ENCODE data around the gene ADGB. TPM values are rescaled to one million over a fixed set of nuclear protein-coding genes. Genes with fewer than 3 reads are reported as not detected.

ADGB gene
- total and polyA plus RNA-seq, 2 donors (not counting 1 experiment from before 2014, with no cell fraction given) = not detected

DNA sequence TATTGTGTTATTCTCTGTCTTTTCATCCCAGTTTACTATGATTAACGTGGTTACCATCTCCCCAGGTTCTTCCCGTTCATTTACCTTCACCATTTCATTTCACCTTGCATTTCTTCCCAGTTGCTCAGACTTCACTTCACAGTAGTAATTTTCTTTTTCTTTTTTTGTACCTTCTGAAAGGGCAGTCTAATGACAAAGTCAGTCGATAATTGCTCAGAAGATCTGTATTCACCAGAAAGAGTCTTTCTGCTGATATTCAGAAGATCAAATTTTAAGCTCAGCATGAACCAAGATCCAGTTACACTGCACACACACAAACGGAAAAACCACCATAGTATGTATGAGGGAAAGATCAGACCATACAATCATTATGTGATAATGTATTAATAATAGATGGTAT is 265.5 kb downstream of the ADGB start:
- H4K20me1 ChIP-seq (ENCODE audit: control insufficient read depth, extremely low read depth, insufficient read depth, low read length) = no peaks in the 10 kb centered on the region
- DNase-seq (ENCODE audit: low read depth in 2 of 2) = no peak
- no peaks in the 10 kb centered on the region for H3K79me2 ChIP-seq (ENCODE audit: control insufficient read depth, insufficient read depth, low read length)
- no peaks in the 10 kb centered on the region for H3K9me3 ChIP-seq (ENCODE audit: control insufficient read depth, insufficient read depth, low read depth, low read length)
- no peaks in the 10 kb centered on the region for H3K27me3 ChIP-seq (ENCODE audit: control insufficient read depth, insufficient read depth, low read length)
- H3K4me3 ChIP-seq (replicated peaks in 1 of 4; ENCODE audit: control extremely low read depth in 1 of 4, insufficient read depth in 1 of 4, low read depth in 3 of 4, low read length in 4 of 4) = no peak overlapping the region
- H3K4me1 ChIP-seq (ENCODE audit: control insufficient read depth, extremely low read depth, insufficient read depth, low read length) = peaks cover 5% of the 10 kb centered on the region
- H3K4me2 ChIP-seq (ENCODE audit: extremely low read depth, insufficient read depth, low read length) = no peak overlapping the region
- TF ChIP-seq, protein P1, sequence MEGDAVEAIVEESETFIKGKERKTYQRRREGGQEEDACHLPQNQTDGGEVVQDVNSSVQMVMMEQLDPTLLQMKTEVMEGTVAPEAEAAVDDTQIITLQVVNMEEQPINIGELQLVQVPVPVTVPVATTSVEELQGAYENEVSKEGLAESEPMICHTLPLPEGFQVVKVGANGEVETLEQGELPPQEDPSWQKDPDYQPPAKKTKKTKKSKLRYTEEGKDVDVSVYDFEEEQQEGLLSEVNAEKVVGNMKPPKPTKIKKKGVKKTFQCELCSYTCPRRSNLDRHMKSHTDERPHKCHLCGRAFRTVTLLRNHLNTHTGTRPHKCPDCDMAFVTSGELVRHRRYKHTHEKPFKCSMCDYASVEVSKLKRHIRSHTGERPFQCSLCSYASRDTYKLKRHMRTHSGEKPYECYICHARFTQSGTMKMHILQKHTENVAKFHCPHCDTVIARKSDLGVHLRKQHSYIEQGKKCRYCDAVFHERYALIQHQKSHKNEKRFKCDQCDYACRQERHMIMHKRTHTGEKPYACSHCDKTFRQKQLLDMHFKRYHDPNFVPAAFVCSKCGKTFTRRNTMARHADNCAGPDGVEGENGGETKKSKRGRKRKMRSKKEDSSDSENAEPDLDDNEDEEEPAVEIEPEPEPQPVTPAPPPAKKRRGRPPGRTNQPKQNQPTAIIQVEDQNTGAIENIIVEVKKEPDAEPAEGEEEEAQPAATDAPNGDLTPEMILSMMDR (conservative IDR thresholded peaks at IDR 0.05 in 1 of 2, IDR thresholded peaks at IDR 0.05 in 1 of 2; ENCODE audit: low read depth in 1 of 2, low read length in 2 of 2) = no peak
- no peak for TF ChIP-seq EZH2 (IDR thresholded peaks at IDR 0.05; ENCODE audit: low read length, missing control alignments)
- no peak overlapping the region for H3K9ac ChIP-seq (ENCODE audit: insufficient read depth, low read length)
- no peak overlapping the region for H2AFZ ChIP-seq (ENCODE audit: low read length)
- H3K27ac ChIP-seq (ENCODE audit: insufficient read depth, low read length) = no peak overlapping the region
- no peaks in the 10 kb centered on the region for H3K36me3 ChIP-seq (ENCODE audit: control insufficient read depth, insufficient read depth, low read length)

DNA sequence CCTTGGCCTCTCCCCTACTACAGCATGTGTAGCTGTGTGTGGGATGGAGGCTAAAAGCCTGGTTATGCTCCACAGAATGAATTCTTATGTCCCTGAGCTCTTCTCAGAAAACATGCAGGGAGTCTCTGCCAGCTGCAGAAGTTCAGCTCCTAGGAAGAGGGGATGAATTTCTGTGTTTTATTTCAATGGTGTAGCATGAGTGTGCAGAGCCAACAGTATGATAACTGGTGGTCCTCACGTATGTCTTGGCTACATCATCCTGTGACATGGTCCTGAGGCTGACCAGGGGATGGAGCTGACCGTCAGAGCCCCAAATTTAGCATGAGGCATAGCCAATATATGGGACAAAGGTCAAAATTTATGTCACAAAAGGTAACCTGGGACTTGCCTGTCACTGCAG is 266.1 kb downstream of the ADGB start:
- H4K20me1 ChIP-seq (ENCODE audit: control insufficient read depth, extremely low read depth, insufficient read depth, low read length) = no peaks in the 10 kb centered on the region
- H3K27me3 ChIP-seq (ENCODE audit: control insufficient read depth, insufficient read depth, low read length) = no peaks in the 10 kb centered on the region
- TF ChIP-seq, protein P1 (conservative IDR thresholded peaks at IDR 0.05 in 1 of 2, IDR thresholded peaks at IDR 0.05 in 1 of 2; ENCODE audit: low read depth in 1 of 2, low read length in 2 of 2) = no peak
- TF ChIP-seq EZH2 (IDR thresholded peaks at IDR 0.05; ENCODE audit: low read length, missing control alignments) = no peak
- no peak overlapping the region for H3K9ac ChIP-seq (ENCODE audit: insufficient read depth, low read length)
- H3K79me2 ChIP-seq (ENCODE audit: control insufficient read depth, insufficient read depth, low read length) = no peaks in the 10 kb centered on the region
- H3K9me3 ChIP-seq (ENCODE audit: control insufficient read depth, insufficient read depth, low read depth, low read length) = no peaks in the 10 kb centered on the region
- H3K4me3 ChIP-seq (replicated peaks in 1 of 4; ENCODE audit: control extremely low read depth in 1 of 4, insufficient read depth in 1 of 4, low read depth in 3 of 4, low read length in 4 of 4) = no peak overlapping the region
- no peak overlapping the region for H3K27ac ChIP-seq (ENCODE audit: insufficient read depth, low read length)
- H3K36me3 ChIP-seq (ENCODE audit: control insufficient read depth, insufficient read depth, low read length) = no peaks in the 10 kb centered on the region
- no peak overlapping the region for H3K4me2 ChIP-seq (ENCODE audit: extremely low read depth, insufficient read depth, low read length)
- no peak for DNase-seq (ENCODE audit: low read depth in 2 of 2)
- H3K4me1 ChIP-seq (ENCODE audit: control insufficient read depth, extremely low read depth, insufficient read depth, low read length) = peaks cover 5% of the 10 kb centered on the region
- no peak overlapping the region for H2AFZ ChIP-seq (ENCODE audit: low read length)

Other genes with a start within 250 kb of the ADGB start
- 114 and 131 TPM in 2 replicates for gene RAB32, start 55.1 kb upstream of the ADGB start, total RNA-seq
- gene RAB32, start 55.1 kb upstream of the ADGB start, polyA plus RNA-seq = 116 and 121 TPM in 2 replicates

Measured in fibroblast of lung (primary cell).